GM19238 (cell line): ENCODE results near the gene CLECL1.

Experiments used
- DNase-seq: peaks from one replicate; pipeline ENCODE4 v3.0.0; 2011; ENCODE audit warnings: low spot score; ENCODE audit not compliant: insufficient read length

The CLECL1 gene

DNA sequence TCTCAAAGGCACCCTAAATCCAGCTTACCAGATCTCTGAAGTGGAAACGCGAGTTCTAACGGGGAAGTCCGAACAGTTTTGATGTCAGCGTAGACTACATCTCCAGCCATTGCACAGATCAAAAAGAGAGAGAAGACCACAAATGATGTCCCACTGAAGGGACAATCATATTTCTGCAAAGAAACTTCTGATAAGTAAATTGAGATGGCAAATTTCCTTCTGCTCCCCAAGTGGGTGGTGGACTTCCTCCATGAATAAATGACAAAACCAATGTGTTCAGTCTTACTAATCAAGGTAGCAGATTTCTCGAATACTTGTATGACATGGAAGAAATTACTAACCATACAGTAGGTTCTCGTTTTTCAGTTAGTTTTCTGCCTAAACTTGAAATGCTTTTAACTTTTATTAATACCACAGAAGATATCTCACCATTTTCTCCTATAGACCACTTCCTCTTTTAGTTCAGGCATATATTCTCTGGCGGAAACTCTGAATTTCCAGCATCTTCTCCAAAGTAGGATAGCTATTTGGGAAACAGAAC lies at the start of gene CLECL1:
Gene CLECL1 (minus strand): TSS at position 177 of the 541 bp plus-strand sequence.
- no peak for DNase-seq

DNA sequence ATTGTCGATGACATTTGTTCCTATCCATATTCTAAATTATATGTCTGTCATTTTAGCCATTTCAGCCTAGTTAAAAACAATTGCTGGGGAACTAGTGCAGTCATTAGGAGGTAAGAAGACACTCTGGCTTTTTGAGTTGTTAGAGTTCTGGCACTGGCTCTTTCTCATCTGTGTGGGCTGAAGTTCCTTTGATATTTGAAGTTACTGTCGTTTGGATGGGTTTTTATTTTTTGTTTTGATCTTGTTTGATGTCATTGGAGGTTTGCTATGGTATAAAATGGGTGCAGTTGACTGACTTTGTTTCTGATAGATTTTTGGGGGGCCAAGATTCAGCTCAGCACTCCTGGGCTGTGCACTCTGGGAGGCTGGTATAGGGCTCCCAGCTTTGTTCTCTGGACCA lies 48.5 kb upstream of the CLECL1 start:
- DNase-seq: no peak

DNA sequence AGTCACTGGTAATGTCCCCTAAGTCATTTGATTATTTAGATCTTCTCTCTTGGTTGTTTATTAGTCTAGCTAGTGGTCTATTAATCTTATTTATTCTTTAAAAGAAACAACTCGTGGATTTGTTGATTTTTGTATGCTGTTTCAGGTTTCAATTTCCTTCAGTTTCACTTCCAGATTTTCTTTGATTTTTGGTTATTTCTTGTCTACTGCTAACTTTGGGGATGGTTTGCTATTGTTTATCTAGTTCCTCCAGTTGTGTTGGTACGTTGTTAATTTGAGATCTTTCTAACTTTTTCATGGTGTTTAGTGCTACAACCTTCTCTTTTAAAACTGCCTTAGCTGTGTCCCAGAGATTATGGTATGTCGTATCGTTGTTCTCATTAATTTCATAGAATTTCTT lies 46.3 kb upstream of the CLECL1 start:
- no peak for DNase-seq

DNA sequence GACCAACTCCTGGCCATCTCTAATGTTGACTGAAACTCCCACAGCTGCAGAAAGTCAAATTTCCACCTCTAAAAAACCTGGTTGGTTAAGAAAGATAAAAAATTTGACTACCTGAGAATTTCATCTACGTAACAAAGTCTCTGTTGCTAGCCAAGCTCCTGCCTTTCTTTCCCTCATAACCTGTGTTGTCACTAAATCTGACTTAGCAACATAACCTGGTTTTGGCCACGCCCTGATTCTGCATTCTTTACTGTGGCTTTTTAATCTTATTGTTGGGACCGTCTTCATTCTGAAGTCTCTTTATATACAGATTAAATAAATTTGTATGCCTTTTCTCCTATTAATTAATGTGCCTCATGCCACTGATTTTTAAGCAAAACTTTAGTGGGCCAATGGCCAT lies 43.9 kb upstream of the CLECL1 start:
- no peak for DNase-seq

DNA sequence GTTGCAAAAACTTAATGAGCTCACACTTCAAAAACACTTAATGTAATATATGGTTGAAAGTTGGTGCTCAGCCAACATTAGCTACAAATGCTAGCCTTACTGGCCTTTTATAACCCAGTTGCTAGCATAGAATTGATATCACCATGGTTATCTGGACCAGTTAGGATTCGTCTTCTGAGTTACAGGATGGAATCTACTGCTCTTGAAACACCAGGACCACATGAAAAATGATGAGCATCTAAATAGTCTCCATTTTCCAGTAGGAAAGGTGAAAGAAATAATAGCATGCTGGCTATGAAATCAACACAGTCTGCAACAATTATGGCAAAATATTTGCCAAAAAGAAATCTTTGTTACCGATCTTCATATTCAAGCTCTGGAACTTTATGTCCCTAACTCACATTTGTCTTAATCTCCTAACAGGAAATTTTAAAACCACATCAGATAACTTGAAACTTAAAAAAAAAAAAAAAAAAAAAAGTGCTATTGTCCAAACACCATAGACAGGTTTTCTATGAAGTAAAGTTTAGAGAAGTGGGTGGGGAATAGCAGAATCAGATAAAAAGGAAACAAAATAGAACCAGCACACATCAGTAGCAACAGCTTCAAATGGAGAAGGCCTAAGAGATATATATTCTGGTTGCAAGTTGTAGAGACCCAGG lies 40.5 kb upstream of the CLECL1 start:
- no peak for DNase-seq

DNA sequence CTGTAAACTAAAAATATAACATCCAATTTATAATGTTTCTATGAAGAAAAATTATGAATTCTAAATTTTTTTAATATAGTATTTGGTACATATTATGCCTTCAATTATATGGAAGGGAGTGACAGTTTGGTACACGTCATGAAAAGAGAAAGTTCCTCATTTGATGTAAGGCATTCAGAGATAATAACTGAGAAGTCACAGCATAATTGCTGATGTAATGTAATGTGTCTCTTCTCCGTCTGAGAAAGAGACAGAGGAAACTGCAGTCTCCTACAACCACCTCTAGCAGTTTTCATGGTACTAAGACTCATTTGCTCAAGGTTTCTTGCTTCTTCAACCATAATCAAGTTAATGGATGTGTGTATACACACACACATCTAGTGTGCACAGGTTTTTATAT lies 30.1 kb upstream of the CLECL1 start:
- DNase-seq: no peak

DNA sequence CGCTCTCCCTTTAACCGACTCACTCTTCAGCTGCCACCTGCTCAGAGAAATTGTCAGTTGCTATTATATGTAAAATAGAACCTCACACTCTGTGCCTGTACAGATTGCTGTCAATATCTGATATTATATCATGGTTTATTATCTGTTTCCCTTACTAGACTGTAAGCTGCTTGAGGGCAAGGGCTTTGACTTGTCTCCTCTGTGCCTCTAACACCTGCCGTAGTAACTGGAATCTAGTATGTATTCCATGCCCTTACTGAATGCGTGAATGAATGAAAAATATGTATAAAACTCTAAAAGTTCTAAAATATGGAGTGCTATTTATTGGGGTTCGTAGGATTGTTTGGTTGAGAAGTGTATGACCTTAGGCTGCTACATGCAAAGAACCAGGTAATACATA lies 29.5 kb upstream of the CLECL1 start:
- DNase-seq: no peak

DNA sequence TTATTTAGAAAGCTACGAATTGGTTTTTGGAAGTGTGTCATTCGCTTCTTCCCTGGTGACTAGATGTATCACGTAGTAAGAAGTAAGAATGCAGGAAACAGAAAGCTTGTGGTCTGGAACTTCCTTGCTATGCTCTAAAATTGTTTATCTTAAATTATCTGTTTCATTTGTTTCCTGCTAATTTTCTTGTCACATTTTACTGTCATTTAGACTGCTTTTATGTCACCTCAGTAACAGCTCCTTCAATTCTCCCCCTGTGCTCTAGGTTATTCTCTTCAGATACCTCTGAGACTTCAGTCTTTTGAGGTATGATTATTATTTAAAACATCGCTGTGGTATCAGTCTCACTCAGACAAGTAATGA lies 28.5 kb upstream of the CLECL1 start:
- no peak for DNase-seq

DNA sequence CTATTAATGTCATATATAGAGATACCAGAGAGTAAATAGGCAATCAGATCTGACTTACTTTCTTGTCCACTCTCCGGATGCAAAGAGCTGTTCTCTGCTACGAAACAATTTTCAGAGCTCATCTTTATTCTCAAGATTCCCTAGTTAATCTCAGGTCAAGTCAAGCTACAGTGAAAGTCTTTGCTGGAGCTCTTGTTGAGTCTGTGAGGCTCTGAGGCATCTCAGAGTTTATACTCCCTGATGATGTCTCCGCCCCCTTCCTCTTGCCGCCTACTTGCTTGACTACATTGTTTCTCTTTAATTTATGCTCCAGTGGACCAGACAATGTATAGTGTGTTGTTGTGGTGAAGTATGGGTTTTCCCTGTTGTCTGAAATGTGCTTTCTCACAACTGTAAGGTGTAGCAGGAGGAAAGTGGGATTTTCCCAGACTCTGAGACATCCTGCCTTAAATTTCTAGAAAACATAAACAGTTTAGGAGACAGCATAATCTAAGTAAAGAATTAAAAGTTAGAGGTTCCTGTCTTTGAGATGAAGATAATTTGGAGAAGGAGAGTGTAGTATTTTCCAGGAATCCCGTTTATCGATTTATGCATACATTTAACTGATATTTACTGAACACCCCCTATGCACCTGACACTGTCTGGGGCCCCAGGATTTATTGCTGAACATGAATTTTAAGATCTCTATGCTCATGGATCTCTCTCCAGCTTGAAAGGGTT lies 28.0 kb upstream of the CLECL1 start, which contains the start of gene CD69:
Gene CD69 (minus strand): TSS at position 203 of the 720 bp plus-strand sequence. CDS start 81 bp downstream, at position 122.
- DNase-seq: no peak

DNA sequence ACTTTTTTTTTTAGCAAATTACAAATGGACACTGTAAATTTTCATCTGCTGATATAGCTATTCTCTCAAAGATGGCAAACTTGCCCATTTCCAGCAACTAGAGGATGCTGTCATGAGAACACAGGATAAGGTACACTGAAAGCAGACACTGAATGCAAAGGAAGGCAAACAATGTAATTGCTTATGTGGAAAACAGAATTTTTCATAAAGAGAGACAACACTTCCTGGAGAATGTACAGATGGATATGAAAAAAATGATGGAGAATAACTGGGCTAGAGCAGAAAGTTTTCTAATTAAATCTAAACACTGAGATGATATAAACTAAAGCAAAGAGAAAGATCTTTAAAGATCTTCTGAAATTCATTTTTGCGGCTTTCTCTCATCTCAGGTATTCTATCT lies 27.2 kb upstream of the CLECL1 start:
- no peak for DNase-seq

DNA sequence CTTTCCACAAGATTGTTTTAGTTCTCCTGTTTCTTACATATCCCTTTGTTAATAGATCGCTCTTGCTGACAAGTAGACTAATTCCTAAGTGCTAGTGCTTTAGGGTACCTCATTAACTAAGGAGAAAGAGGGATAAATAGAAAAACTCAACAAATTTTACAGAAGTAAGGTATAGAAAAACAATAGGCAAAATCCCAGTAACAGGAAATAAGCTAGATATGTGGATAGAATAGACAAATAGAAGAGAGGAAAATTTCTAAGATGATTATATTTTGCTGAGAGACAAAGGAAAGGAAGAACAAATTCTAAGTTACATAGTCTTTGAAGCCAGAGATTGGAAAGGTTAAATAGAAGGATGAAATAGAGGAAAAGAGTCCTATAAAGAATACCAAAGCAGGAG lies 26.8 kb upstream of the CLECL1 start:
- DNase-seq: no peak

DNA sequence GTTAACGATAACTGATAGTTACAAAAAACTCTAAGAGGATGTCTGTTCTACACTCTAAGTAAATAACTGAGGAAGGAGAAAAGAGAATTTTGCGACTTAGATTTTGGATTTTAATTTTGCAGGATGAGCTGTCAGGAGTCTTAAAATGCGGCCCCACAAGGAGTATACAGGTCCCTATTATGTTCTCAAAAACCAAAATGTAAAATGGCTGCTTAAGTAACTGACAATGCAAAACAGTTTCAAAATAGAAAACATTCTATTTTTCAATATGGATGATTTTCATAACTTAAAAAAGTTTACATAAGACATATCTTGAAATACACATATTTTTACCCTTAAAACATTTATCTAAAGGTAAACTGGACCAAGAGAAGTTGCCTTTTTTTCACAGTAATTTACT lies 25.2 kb upstream of the CLECL1 start:
- DNase-seq: no peak

DNA sequence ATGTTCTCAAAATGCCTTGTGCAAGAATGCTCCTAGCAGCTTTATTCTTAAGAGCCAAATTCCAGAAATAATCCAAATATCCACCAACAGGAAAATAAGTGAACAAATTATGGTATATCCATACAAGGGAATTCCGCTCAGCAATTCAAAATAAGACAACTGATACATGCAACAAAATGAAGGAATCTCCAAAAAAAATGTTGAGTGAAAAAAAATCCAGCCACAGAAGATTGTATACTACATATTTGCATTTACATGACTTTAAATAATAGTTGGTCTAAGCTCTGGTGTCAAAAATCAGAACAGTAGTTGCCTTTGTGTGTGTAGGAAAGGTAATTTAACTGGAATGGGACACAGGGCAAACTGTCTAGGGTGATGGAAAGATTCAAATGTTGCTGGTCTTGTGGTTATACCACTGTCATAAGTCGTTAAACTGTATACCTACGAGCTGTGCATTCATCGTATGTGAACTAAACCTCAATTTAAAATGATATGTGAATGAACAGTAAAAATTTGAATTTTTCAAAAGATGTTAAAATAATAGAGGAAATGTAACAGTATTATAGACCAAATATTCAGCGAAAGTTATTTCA lies 24.6 kb upstream of the CLECL1 start:
- DNase-seq: no peak

DNA sequence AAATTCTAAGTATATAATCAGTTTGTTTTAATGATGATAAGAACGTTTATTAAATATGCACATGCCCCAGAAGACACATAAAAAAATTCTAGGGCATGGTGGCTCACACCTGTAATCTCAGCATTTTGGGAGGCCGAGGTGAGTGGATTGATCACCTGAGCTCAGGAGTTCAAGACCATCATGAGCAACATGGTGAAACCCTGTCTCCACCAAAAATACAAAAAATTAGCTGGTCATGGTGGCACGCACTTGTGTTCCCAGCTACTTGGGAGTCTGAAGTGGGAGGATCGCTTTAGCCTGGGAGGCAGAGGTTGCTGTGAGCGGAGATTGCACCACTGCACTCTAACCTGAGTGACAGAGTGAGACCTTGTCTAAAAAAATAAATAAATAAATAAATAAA lies 23.8 kb upstream of the CLECL1 start:
- no peak for DNase-seq

DNA sequence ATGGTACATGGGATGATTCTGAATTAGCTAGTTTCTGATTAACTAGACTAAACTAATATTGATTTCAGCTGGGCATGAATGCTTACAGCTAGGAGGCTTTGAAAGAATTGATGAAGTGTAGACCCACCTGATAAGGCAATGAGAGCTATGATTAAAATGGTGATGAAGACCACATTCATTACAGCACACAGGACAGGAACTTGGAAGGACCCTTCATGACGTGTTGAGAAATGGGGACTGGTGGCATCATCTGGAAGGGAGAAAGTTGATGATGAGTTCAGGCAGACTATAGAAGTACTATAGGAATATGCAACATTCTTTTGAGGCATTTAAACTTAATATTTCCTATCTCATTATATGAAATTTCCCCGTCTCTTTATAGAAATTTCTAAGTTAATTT lies 23.3 kb upstream of the CLECL1 start:
- no peak for DNase-seq

DNA sequence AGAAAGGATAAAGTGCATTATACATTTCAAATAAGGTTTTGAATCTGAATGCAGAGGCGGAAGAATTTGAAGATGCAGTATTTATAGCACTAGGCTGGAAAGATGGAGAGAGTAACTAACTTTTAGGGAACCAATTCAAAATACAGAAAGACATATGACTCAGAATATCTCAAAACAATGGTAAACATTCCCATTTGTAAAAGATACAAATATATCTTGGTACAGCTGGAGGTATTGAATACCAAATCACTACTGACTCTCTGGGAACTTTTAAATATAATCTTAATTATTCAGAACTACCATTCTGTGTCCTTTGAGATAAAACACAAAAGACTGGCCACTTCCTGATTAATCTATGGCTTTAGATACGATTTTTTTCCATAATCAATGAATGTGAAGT lies 22.7 kb upstream of the CLECL1 start:
- DNase-seq: no peak

DNA sequence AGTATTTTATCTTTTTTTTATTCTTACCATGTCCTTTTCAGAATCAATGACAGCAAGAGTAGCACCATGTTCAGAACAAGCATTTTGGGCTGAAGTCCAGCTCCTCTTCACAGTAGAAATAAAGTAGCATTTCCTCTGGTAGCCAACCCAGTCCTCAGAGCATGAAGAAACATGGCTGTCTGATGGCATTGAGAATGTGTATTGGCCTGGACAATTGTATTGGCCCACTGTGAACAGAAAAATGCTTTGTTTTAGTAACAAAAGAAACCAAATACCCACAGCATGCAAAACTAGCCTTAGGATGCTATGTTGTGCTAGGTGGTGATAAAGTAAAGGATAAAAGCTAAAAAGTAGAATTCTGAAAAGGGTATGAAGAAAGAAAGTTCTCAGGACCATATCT lies 22.1 kb upstream of the CLECL1 start:
- DNase-seq: no peak

DNA sequence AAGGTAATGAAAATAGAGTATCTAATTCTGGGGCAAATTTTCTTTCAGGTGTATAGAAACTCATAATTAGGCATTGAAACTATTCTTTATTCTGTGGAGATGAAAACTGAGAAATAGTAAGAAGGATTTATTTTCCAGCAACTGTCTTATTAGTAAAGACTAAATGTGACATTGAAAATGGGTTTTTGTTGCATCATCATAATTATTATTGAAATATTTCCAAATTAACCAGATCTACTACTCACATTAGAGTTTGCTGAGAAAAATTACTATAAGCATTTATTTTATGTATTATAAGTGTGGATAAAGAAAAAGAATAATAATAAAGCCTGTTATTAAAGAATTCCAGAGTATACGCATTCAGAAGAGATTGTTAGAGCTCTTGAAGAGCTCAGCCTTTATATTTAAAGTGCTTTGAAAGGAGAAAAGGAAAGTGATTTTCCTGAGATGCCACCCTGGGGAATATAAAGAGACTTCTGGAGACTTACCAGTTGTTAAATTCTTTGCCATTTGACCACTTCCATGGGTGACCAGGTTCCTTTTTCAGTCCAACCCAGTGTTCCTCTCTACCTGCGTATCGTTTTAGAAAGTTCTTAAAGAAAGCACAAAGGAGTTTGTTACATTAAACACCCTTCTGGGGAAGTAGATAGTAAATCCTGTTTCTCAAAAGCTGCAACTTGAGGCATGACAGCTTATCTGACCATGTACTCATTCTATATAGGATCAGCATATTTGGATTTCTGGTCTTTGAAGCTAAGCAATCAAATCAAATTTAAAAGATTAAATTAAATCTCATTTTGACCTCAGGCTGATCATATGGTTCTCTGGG lies 21.4 kb upstream of the CLECL1 start:
- DNase-seq: no peak

DNA sequence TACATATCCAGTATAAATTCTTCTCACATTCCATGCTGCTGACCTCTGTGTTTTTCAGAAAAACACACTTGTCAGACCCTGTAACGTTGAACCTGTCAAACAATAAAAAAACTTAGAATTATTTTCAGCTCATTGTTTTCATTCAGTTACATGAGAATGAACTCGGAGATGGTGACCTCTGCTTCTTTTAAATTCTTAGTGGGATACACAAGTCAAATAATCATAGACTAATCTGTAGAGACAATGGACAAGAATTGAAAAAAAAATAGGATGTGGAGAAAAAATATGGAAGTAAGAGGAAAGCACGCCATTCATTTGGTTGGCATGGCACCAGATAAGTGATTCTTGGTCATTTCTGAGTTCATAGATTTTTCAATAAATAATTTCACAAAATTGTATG lies 20.6 kb upstream of the CLECL1 start:
- no peak for DNase-seq

DNA sequence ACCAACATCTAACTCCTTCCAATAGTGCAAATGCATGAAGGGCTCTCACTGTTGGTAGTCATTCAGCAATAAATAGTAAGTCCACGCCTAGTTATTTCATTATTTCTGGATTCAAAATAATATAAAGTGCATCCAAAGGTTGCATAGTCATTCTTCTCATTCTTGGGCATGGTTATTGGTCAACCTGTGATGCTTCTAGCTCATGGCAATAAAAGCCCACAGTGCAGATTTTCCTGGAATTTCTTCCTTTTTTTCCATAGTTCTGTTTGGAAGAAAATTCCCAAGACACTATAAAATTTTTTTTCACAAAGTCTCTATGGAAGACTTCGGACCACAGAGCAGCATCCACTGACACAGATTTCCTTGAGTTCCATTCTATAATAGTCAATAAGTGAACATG lies 20.2 kb upstream of the CLECL1 start:
- DNase-seq: no peak

DNA sequence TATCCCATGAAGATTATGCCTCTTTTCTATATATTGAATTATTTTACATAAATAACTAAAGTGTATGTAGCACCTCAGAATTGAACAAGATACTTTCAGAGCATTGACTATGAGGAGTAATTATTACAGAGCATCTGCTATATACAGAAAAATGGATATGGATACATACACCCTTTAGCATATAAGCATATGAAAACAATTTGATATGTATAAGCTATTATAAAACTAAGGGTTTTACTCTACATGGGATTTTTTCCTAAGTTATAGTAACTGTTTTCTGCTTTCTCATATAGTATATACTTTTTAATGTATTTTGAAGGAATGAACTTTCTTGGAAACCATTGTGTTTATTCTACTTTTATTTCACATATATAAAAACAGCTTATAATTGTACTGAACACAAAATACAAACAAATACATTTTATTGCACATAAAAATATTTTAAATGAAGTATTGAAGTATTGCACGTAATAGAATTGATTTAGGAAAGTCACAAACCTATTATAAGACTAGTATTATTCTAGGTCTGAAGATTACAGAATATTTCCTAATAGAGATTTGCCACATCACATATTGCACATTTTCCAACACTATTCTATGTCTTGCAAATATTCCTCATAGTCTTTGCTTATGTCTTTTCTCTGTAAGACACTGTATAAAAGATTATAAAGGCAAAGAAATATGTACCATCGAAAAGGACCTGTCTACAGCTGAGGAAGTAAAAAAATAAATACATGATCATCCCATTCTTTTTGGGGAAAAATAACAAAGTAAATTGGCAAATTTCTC lies 19.4 kb upstream of the CLECL1 start:
- DNase-seq: no peak
